ENCODE measurements around the gene ATG10.
"Not testable (repeated sequence)": the region's sequence is repeated elsewhere in the genome, so short reads cannot be mapped to it uniquely, and the experiment has no call there.

The ATG10 gene

GRCh38 chr5:82244854-82245635, 273.2 kb downstream of the ATG10 start:
- peak; percentile 39 for FAIRE-seq

- FAIRE-seq: no peak
Observed at GRCh38 chr5:82246960-82247574, 275.2 kb downstream of the ATG10 start.

GRCh38 chr5:82252744-82253143, 280.9 kb downstream of the ATG10 start:
- no peak for FAIRE-seq

GRCh38 chr5:82255844-82256243, 284.0 kb downstream of the ATG10 start:
- no peak for FAIRE-seq

- FAIRE-seq: no peak
Observed at GRCh38 chr5:82257247-82257646, 285.4 kb downstream of the ATG10 start.

GRCh38 chr5:82257729-82258128, 285.9 kb downstream of the ATG10 start:
- no peak for FAIRE-seq

- FAIRE-seq: peak; percentile 94
Observed at GRCh38 chr5:82259172-82259800, 287.5 kb downstream of the ATG10 start.

GRCh38 chr5:82265047-82265446, 293.2 kb downstream of the ATG10 start:
- FAIRE-seq: no peak

- not testable (repeated sequence) for FAIRE-seq
Observed at GRCh38 chr5:82267297-82267933, 295.6 kb downstream of the ATG10 start.

- FAIRE-seq: not testable (repeated sequence)
Observed at GRCh38 chr5:82269363-82269762, 297.5 kb downstream of the ATG10 start.

- FAIRE-seq: not testable (repeated sequence)
Observed at GRCh38 chr5:82272571-82273356, 300.9 kb downstream of the ATG10 start.

- FAIRE-seq: not testable (repeated sequence)
Observed at GRCh38 chr5:82273426-82273825, 301.6 kb downstream of the ATG10 start.

- FAIRE-seq: no peak
Observed at GRCh38 chr5:82274343-82275211, 302.8 kb downstream of the ATG10 start.

- no peak for FAIRE-seq
Observed at GRCh38 chr5:82275216-82275664, 303.4 kb downstream of the ATG10 start.

- FAIRE-seq: no peak
Observed at GRCh38 chr5:82276800-82277612, 305.2 kb downstream of the ATG10 start.

- no peak for FAIRE-seq
Observed at GRCh38 chr5:82277613-82277986, 305.8 kb downstream of the ATG10 start.

- FAIRE-seq: peak; percentile 89
Observed at GRCh38 chr5:82277987-82278710, 306.3 kb downstream of the ATG10 start, which contains the start of gene RPS23. TSS of gene RPS23 (minus strand) at chr5:82278354. CDS start at chr5:82278323, 31 bp downstream.

- FAIRE-seq: no peak
Observed at GRCh38 chr5:82278711-82279370, 307.0 kb downstream of the ATG10 start.

- no peak for FAIRE-seq
Observed at GRCh38 chr5:82283893-82284292, 312.1 kb downstream of the ATG10 start.
